Measurements from ENCODE around the gene SAC3D1.

Gene SAC3D1

GRCh38 chr11:65043881-65044501 is 3.0 kb downstream of the SAC3D1 start:
- no peaks in the 10 kb centered on the region for H3K9me3 ChIP-seq (ENCODE audit: control insufficient read depth, low read length)
- peaks cover 14% of the 10 kb centered on the region for H3K36me3 ChIP-seq (ENCODE audit: control insufficient read depth, insufficient read depth, low read length)
- DNase-seq: no peak
- H3K4me3 ChIP-seq (ENCODE audit: insufficient read depth, low read depth, low read length, poor library complexity, severe bottlenecking): no peak overlapping the region
- H3K27me3 ChIP-seq (replicated peaks; ENCODE audit: control insufficient read depth, insufficient read depth, low read length, poor library complexity, severe bottlenecking): no peaks in the 10 kb centered on the region
- H3K27ac ChIP-seq (ENCODE audit: insufficient read depth, low read length, poor library complexity, severe bottlenecking): no peak overlapping the region
- H3K4me1 ChIP-seq (ENCODE audit: control insufficient read depth, insufficient read depth, low read length, poor library complexity, severe bottlenecking): peaks cover 3% of the 10 kb centered on the region

GRCh38 chr11:65045061-65045460 is 4.1 kb downstream of the SAC3D1 start:
- Histone ChIP-seq H3K4me3 (ENCODE audit: insufficient read depth, low read depth, low read length, poor library complexity, severe bottlenecking) (no peak overlapping the region), H3K27ac (ENCODE audit: insufficient read depth, low read length, poor library complexity, severe bottlenecking) (no peak overlapping the region), H3K27me3 (replicated peaks; ENCODE audit: control insufficient read depth, insufficient read depth, low read length, poor library complexity, severe bottlenecking) (no peaks in the 10 kb centered on the region), H3K9me3 (ENCODE audit: control insufficient read depth, low read length) (no peaks in the 10 kb centered on the region), H3K36me3 (ENCODE audit: control insufficient read depth, insufficient read depth, low read length) (peaks cover 14% of the 10 kb centered on the region), H3K4me1 (ENCODE audit: control insufficient read depth, insufficient read depth, low read length, poor library complexity, severe bottlenecking) (peaks cover 3% of the 10 kb centered on the region)
- no peak for DNase-seq

DNA sequence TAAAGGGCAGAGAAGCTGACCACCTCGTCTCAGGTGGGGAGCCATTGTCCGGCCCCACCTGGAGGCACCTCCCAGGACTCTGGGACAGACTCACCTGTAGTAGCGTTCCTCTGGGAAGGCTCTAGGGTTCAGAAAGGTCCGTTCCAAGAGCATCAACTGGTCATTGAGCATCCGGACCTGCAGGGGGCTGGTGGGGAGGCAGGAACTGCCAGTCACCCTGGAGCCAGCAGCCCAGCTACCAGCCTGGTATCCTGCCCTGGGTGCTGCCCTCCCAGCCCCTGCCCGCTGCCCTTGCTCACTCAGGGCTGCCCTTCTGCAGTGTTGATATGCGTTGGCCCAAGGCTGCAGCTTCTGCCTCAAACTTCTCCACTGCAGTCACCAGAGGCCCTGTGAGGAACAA is 4.7 kb downstream of the SAC3D1 start:
- Histone ChIP-seq H3K9me3 (ENCODE audit: control insufficient read depth, low read length) (no peaks in the 10 kb centered on the region), H3K4me3 (ENCODE audit: insufficient read depth, low read depth, low read length, poor library complexity, severe bottlenecking) (no peak overlapping the region), H3K27me3 (replicated peaks; ENCODE audit: control insufficient read depth, insufficient read depth, low read length, poor library complexity, severe bottlenecking) (no peaks in the 10 kb centered on the region), H3K4me1 (ENCODE audit: control insufficient read depth, insufficient read depth, low read length, poor library complexity, severe bottlenecking) (peaks cover 3% of the 10 kb centered on the region), H3K36me3 (ENCODE audit: control insufficient read depth, insufficient read depth, low read length) (peaks cover 14% of the 10 kb centered on the region), H3K27ac (ENCODE audit: insufficient read depth, low read length, poor library complexity, severe bottlenecking) (no peak overlapping the region)
- DNase-seq: no peak

DNA sequence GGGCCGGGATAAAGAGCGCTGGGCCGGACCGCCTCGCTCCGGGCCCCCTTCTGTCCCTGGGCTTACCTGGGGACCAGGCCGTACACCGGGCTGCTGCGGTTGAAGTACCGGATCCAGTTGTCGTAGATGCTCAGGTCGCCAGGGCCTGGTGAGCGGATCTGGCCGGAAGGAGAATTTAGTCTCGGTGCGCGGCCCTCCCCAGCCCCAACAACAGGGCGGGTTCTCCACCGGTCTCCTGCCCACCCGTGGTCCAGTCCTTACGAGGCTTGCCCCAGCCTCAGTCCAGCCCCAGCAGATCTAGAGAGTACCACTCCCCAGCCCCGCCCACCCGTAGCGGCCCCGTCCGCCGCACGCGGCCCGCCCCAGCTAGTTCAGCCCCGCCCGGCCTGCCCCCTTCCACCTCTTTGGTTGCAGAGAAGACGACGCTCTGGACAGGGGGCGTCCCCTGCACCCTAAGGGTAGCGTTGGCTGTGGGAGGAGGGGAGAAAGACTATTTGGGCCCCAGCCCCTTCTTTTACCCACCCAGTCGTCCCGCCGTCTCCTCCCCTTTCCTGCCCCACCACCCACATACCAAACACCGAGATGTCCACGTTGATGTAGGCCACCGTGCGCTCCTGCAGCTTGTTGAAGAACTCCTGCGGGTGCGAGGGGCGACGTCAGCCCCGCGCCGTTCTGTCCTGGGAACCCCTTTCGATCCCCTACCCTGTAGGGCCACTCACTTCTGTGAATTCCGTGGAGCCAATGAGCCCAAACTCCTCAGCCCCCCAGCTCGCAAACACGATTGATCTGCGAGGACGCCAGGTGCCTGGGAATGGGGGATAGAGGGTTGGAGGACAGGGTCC is 6.8 kb downstream of the SAC3D1 start:
- H3K4me1 ChIP-seq (ENCODE audit: control insufficient read depth, insufficient read depth, low read length, poor library complexity, severe bottlenecking): no peaks in the 10 kb centered on the region
- peak overlapping the region; percentile 27 for H3K4me3 ChIP-seq (ENCODE audit: insufficient read depth, low read depth, low read length, poor library complexity, severe bottlenecking)
- peak in 2 of 3 donors; percentile 5 to 11 for DNase-seq
- no peaks in the 10 kb centered on the region for H3K9me3 ChIP-seq (ENCODE audit: control insufficient read depth, low read length)
- H3K27me3 ChIP-seq (replicated peaks; ENCODE audit: control insufficient read depth, insufficient read depth, low read length, poor library complexity, severe bottlenecking): no peaks in the 10 kb centered on the region
- peak overlapping the region; percentile 55 for H3K27ac ChIP-seq (ENCODE audit: insufficient read depth, low read length, poor library complexity, severe bottlenecking)
- H3K36me3 ChIP-seq (ENCODE audit: control insufficient read depth, insufficient read depth, low read length): peaks cover 14% of the 10 kb centered on the region

GRCh38 chr11:65051398-65051858 is 10.4 kb downstream of the SAC3D1 start:
- Histone ChIP-seq H3K27me3 (replicated peaks; ENCODE audit: control insufficient read depth, insufficient read depth, low read length, poor library complexity, severe bottlenecking) (no peaks in the 10 kb centered on the region), H3K9me3 (ENCODE audit: control insufficient read depth, low read length) (no peaks in the 10 kb centered on the region), H3K4me1 (ENCODE audit: control insufficient read depth, insufficient read depth, low read length, poor library complexity, severe bottlenecking) (peaks cover 11% of the 10 kb centered on the region), H3K36me3 (ENCODE audit: control insufficient read depth, insufficient read depth, low read length) (no peaks in the 10 kb centered on the region), H3K4me3 (ENCODE audit: insufficient read depth, low read depth, low read length, poor library complexity, severe bottlenecking) (no peak overlapping the region), H3K27ac (ENCODE audit: insufficient read depth, low read length, poor library complexity, severe bottlenecking) (no peak overlapping the region)
- no peak for DNase-seq

- no peak overlapping the region for H3K4me3 ChIP-seq (ENCODE audit: insufficient read depth, low read depth, low read length, poor library complexity, severe bottlenecking)
- H3K36me3 ChIP-seq (ENCODE audit: control insufficient read depth, insufficient read depth, low read length): no peaks in the 10 kb centered on the region
- H3K27me3 ChIP-seq (replicated peaks; ENCODE audit: control insufficient read depth, insufficient read depth, low read length, poor library complexity, severe bottlenecking): no peaks in the 10 kb centered on the region
- no peaks in the 10 kb centered on the region for H3K9me3 ChIP-seq (ENCODE audit: control insufficient read depth, low read length)
- peaks cover 11% of the 10 kb centered on the region for H3K4me1 ChIP-seq (ENCODE audit: control insufficient read depth, insufficient read depth, low read length, poor library complexity, severe bottlenecking)
- H3K27ac ChIP-seq (ENCODE audit: insufficient read depth, low read length, poor library complexity, severe bottlenecking): peak overlapping the region; percentile 26
- DNase-seq: peak in 1 of 3 donors; percentile 16
These were observed 13.0 kb downstream of the SAC3D1 start for GRCh38 chr11:65053827-65054508.

DNA sequence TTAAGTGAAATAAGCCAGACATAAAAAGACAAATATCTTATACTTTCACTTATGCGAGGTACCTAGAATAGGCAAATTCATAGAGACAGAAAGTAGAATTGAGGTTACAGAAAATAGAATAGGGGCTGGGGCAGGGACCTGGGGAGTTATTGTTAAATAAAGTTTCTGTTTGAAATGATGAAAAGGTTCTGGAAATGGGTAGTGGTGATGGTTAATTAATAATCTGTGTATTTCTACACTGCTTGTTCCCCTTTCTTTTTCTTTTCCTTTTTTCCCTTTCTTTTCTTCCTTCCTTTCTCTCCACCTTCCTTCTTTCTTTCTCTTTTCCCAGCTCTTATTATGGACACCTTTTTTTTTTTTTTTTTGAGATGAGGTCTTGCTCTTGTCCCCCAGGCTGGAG is 14.5 kb downstream of the SAC3D1 start:
- no peaks in the 10 kb centered on the region for H3K36me3 ChIP-seq (ENCODE audit: control insufficient read depth, insufficient read depth, low read length)
- no peak overlapping the region for H3K4me3 ChIP-seq (ENCODE audit: insufficient read depth, low read depth, low read length, poor library complexity, severe bottlenecking)
- no peaks in the 10 kb centered on the region for H3K27me3 ChIP-seq (replicated peaks; ENCODE audit: control insufficient read depth, insufficient read depth, low read length, poor library complexity, severe bottlenecking)
- DNase-seq: no peak
- H3K27ac ChIP-seq (ENCODE audit: insufficient read depth, low read length, poor library complexity, severe bottlenecking): no peak overlapping the region
- peaks cover 13% of the 10 kb centered on the region for H3K4me1 ChIP-seq (ENCODE audit: control insufficient read depth, insufficient read depth, low read length, poor library complexity, severe bottlenecking)
- no peaks in the 10 kb centered on the region for H3K9me3 ChIP-seq (ENCODE audit: control insufficient read depth, low read length)

GRCh38 chr11:65056999-65057398 is 16.0 kb downstream of the SAC3D1 start:
- DNase-seq: no peak
- Histone ChIP-seq H3K9me3 (ENCODE audit: control insufficient read depth, low read length) (no peaks in the 10 kb centered on the region), H3K36me3 (ENCODE audit: control insufficient read depth, insufficient read depth, low read length) (no peaks in the 10 kb centered on the region), H3K4me1 (ENCODE audit: control insufficient read depth, insufficient read depth, low read length, poor library complexity, severe bottlenecking) (peaks cover 13% of the 10 kb centered on the region), H3K27ac (ENCODE audit: insufficient read depth, low read length, poor library complexity, severe bottlenecking) (no peak overlapping the region), H3K27me3 (replicated peaks; ENCODE audit: control insufficient read depth, insufficient read depth, low read length, poor library complexity, severe bottlenecking) (no peaks in the 10 kb centered on the region), H3K4me3 (ENCODE audit: insufficient read depth, low read depth, low read length, poor library complexity, severe bottlenecking) (no peak overlapping the region)

DNA sequence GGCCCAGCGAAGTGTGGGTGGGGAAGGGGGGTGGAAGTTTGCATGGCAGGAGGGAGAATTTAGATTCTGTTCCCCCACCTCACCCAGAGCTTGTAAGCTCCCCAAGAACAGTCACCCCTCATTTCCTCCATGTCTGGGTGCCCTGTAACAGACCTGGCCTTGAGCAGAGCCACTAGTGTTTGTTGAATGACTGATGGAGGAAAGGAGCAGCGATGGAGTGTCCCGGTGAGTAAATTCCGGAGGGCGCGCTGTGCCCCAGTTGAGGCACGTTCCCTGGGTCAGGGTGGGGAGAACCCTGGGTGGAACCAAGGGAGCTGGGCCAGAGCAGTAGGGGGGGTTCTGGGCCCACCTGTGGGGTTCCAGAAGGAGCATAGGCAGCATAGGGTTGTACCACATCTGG is 16.5 kb downstream of the SAC3D1 start:
- Histone ChIP-seq H3K9me3 (ENCODE audit: control insufficient read depth, low read length) (no peaks in the 10 kb centered on the region), H3K27ac (ENCODE audit: insufficient read depth, low read length, poor library complexity, severe bottlenecking) (no peak overlapping the region), H3K27me3 (replicated peaks; ENCODE audit: control insufficient read depth, insufficient read depth, low read length, poor library complexity, severe bottlenecking) (no peaks in the 10 kb centered on the region), H3K36me3 (ENCODE audit: control insufficient read depth, insufficient read depth, low read length) (no peaks in the 10 kb centered on the region), H3K4me3 (ENCODE audit: insufficient read depth, low read depth, low read length, poor library complexity, severe bottlenecking) (no peak overlapping the region), H3K4me1 (ENCODE audit: control insufficient read depth, insufficient read depth, low read length, poor library complexity, severe bottlenecking) (peaks cover 13% of the 10 kb centered on the region)
- no peak for DNase-seq

GRCh38 chr11:65058012-65058411 is 17.0 kb downstream of the SAC3D1 start:
- H3K27me3 ChIP-seq (replicated peaks; ENCODE audit: control insufficient read depth, insufficient read depth, low read length, poor library complexity, severe bottlenecking): no peaks in the 10 kb centered on the region
- peaks cover 13% of the 10 kb centered on the region for H3K4me1 ChIP-seq (ENCODE audit: control insufficient read depth, insufficient read depth, low read length, poor library complexity, severe bottlenecking)
- no peaks in the 10 kb centered on the region for H3K36me3 ChIP-seq (ENCODE audit: control insufficient read depth, insufficient read depth, low read length)
- H3K4me3 ChIP-seq (ENCODE audit: insufficient read depth, low read depth, low read length, poor library complexity, severe bottlenecking): no peak overlapping the region
- no peaks in the 10 kb centered on the region for H3K9me3 ChIP-seq (ENCODE audit: control insufficient read depth, low read length)
- no peak for DNase-seq
- no peak overlapping the region for H3K27ac ChIP-seq (ENCODE audit: insufficient read depth, low read length, poor library complexity, severe bottlenecking)
